ENCODE measurements around the gene DCLRE1B.
A peak's percentile ranks its signal among the peaks of the same experiment; 100 is the strongest.

The DCLRE1B gene

DNA sequence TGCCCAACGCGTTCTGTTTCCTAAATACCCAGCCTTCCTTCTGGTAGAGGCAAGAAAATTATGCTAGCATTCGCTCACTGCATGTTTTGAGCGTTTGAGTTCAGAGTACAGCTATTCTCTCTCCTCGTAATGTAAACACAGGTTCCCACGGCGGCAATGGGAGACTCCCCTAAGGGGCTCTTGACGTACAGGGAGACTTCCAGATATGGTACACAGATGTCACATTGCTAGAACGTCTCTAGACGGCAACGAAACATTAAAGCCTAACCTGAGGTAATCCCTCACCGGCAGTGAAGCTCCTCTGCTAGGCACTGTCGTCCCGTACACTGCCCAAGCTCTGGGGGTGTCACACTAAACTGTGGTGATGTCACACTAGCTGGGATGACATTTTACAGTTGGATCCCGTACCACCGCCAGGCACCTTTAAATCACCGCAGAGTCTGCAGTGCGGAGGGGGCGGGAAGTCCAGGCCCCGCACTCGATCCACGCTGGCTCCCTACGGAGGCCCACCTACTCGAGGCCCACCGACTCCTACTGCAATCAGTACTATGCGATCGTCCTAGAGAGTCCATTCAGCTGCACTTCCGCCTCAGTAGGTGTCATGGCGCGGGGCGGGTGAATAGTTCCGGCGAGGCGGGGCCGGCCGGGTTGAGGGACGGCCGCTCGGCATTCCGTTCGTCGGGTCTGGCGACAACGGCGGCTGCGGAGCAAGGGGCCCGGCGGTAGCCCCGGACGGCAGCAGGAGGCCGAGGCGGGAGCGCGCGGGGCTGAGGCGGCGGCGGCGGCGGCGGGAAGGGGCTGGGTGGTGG lies 24.0 kb downstream of the DCLRE1B start, which contains the start of gene HIPK1:
Gene HIPK1, plus strand, starts transcription at position 384 of the 809 bp plus-strand sequence.
- peak within 1 kb of the TSS; percentile 96 for H3K27ac ChIP-seq
- peak; percentile 85 for TF ChIP-seq ZFX (IDR thresholded peaks at IDR 0.05)
- TF ChIP-seq, protein P1, sequence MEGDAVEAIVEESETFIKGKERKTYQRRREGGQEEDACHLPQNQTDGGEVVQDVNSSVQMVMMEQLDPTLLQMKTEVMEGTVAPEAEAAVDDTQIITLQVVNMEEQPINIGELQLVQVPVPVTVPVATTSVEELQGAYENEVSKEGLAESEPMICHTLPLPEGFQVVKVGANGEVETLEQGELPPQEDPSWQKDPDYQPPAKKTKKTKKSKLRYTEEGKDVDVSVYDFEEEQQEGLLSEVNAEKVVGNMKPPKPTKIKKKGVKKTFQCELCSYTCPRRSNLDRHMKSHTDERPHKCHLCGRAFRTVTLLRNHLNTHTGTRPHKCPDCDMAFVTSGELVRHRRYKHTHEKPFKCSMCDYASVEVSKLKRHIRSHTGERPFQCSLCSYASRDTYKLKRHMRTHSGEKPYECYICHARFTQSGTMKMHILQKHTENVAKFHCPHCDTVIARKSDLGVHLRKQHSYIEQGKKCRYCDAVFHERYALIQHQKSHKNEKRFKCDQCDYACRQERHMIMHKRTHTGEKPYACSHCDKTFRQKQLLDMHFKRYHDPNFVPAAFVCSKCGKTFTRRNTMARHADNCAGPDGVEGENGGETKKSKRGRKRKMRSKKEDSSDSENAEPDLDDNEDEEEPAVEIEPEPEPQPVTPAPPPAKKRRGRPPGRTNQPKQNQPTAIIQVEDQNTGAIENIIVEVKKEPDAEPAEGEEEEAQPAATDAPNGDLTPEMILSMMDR (conservative IDR thresholded peaks at IDR 0.05) = no peak

DNA sequence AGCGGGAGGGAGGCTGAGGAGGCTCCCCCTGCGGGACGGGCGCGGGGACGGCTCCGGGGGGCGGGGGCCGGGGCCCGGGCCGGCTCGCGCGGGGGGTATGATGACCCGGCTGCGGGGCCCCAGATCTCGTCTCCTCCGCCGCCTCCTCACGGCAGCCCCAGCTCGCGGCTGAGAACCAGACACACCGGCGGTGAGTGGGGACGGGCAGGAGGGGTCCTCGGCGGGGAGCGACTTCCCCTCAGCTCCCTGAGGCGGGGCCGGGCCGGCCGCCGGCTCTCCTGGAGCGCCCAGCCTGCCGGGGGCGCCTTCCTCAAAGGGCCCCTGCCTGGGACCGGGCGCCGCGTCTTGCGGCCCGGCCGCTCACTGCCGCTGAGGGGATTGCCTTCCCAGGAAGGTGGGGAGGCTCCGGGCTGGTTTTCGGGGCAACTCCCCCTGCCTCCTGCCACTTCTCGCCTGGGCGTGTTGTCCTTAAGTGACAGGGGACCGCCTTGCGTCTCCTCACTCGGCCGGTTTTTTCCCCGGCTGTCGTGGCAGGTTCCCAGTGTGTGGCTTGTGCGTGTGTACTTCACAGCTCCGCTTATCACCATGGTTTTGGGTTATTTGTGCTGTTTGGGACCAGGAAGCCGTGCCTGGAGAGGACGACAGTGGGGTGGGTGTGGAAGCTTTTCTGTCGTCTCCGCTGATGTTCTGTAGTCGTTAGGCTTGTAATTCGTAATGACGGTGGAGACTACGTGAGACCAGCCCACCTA lies 24.8 kb downstream of the DCLRE1B start:
- peak overlapping the region; percentile 96 for H3K27ac ChIP-seq
- peak; percentile 63 for TF ChIP-seq ZFX (IDR thresholded peaks at IDR 0.05)
- TF ChIP-seq, protein P1 (conservative IDR thresholded peaks at IDR 0.05) = peak; percentile 37

- TF ChIP-seq, protein P1 (conservative IDR thresholded peaks at IDR 0.05) = no peak
- no peak for TF ChIP-seq ZFX (IDR thresholded peaks at IDR 0.05)
- H3K27ac ChIP-seq = peak overlapping the region; percentile 96
These were observed 25.5 kb downstream of the DCLRE1B start for GRCh38 chr1:113930499-113931161.

DNA sequence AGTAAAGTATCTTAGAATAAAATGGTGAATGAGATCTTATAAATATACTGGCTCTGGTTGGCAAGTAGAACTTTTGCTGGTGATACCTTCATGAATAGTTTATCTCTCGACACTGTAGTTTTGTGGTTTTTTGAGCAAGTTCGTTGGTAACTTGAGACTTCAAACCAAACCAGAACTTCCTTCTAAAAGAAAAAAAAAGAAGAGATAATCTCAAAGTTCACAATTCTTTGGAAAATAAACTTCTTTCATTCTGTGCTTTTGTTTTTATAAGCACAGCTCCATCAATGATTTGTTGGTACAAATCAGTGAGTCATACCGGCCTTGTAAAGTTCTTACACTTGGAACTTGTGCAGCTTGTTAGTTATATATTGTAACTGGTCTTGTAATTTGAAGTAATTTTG lies 26.3 kb downstream of the DCLRE1B start:
- no peak overlapping the region for H3K27ac ChIP-seq
- TF ChIP-seq, protein P1 (conservative IDR thresholded peaks at IDR 0.05) = no peak
- TF ChIP-seq ZFX (IDR thresholded peaks at IDR 0.05) = no peak

DNA sequence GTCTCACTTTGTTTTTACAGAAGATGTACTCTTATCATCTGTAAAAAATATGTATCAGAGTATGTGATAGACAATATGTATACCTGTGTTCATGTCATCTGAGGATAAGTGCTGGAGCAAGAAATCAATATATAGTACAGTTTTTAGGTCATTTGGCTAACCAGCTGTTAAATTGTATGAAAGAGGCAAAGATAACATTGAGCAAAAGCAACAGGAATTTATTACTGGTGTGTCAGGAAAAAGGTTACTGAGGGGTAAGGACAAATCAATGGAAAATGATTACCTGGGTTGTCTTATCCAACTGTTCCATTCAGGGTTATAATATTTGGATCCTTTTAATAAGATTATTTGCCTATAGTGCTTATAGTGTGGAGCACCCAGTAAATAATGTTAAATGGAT lies 28.9 kb downstream of the DCLRE1B start:
- TF ChIP-seq, protein P1 (conservative IDR thresholded peaks at IDR 0.05) = no peak
- no peak for TF ChIP-seq ZFX (IDR thresholded peaks at IDR 0.05)
- H3K27ac ChIP-seq = no peak overlapping the region

- TF ChIP-seq ZFX (IDR thresholded peaks at IDR 0.05) = no peak
- TF ChIP-seq, protein P1 (conservative IDR thresholded peaks at IDR 0.05) = no peak
- no peak overlapping the region for H3K27ac ChIP-seq
These were observed 29.5 kb downstream of the DCLRE1B start for GRCh38 chr1:113934511-113935055.
